NCI-H1694 treated with DMSO at 0.1 percent for 48 hours (cell line): ENCODE data around the gene SUMF1.
"Not testable (repeated sequence)": the region's sequence is repeated elsewhere in the genome, so short reads cannot be mapped to it uniquely, and the experiment has no call there.

ENCODE experiments used
- DNase-seq: peaks from one replicate; lab custom pipeline; 2025; lab: John Stamatoyannopoulos, UW

SUMF1 gene

DNA sequence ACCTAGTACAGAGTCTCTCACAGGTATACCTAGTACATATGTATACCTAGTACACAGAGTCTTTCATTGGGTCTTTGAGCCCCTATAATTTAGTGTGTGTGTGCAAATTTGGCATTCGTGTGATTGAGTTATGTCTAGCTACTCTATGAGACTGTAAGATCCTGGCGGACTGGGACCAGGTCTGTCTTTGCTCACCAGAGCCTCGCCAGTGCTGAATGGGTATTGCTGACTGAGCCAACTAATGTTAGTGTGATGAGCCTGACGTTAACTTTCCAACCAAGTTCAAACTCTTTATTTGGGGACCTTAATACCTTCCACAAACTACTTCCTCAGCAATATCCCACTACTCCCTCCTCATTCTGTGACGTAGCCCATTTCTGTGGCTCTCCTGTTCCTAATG, 128.3 kb downstream of the SUMF1 start:
- no peak for DNase-seq

DNA sequence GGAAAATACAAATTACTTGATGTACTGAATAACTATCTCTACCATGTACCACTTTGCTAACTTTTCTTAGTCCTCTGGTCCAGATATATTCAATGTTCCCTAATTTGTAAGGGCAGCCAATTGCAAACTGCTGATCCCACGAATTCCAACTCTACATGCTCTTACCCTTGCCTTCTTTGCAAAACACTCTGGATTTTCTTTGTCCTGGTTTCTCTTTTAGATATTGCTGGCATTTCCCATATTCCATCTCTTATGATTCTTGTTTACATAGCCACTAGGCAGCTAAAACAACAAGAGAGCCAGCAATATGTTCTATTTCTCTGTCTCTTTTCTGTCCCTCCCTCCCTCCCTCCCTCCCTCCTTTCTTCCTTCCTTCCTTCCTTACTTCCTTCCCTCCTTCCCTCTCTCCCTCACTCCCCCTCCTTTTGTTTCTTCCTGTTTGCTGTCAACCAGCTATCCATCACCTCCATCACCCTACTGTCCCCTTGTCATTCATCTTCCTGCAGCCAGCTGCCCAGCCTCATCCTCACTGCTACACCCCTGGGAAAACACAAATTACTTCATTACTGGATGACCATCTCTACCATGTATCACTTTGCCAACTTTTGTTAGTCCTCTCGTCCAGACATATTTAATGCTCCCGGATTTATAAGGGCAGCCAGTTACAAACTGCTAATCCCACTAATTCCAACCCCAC, 130.1 kb downstream of the SUMF1 start:
- DNase-seq = no peak

DNA sequence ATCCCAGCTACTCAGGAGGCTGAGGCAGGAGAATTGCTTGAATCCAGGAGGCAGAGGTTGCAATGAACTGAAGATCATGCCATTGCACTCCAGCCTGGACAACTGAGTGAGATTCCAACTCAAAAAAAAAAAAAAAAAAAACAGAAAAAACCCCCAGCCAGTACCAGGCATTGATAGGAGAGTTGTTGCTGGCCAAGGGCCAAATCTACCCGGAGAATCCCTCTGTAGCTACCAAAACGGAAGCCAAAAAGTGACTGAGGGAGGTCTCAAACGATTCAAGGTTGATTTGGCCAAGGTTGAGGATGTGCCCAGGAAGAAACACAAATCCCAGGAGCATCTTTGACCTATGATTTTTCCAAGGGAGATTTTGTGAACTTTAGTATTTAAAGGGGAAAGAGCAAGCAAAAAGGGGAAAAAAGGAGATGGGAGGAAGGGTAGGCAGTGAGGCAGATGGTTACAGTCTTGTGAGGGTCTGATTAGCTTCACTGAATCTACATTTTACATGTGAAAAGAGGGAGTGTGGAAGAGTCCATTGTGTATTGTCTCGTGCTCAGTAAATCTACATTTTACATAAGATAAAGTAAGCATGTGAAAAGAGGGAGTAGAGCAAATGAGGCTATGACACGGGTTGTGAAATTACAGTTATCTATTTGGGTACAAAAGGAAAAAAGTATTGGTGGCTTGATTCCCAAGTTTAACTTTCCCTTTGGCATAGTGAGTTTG, 131.1 kb downstream of the SUMF1 start:
- DNase-seq = no peak

DNA sequence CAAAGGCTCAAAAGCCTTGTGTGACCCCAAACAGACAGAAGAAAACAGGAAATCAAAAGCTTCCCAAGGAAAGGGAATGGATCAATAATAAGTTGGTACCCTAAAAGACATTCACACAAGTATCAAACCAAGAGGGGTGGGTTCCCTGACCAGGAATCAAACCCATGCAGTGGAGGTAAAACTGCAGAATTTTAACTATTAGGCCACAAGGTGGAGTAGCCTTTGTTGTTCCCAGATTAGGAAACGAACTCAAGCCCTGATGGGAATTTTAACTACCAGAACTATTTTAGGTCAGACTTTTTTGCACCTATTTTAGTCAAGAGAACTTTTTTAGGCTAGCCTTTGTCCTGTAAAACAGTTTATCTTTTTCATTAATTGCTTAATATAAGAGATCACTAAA, 132.5 kb downstream of the SUMF1 start:
- no peak for DNase-seq

DNA sequence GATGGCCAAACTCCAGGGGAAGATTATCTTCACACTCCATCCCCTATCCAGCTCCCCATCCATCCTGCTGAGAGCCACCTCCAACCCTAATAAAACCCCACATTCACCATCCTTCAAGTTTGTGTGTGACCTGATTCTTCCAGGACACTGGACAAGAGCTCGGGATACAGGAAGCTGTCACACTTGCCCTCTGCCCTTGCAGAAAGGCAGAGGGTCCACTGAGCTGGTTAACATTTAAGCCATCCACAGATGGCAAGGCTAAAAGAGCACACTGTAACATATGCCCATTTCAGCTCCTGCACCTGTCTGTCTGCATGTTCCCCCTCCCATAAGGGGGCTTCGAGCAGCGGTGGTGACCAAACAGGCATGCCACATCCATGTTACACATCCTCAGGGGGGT, 134.1 kb downstream of the SUMF1 start:
- no peak for DNase-seq

DNA sequence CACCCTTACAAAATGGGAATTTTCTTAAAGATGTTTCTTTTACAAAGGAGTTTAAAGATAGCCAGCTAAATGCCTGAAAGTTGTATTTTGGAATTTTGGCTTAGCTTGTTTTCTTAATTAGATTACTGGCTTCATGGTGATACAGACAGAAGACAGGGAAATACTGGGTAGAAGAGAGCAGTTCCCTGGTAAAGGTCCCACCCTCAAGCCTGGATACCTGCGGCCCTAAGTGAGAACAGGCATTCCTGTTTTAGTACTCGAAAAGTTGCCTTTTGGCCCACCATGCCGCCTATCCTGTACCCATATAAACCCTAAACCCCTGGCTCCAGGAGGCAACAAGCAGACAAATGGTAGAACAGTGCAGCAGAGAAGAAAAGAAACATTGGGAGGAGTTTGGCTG, 134.5 kb downstream of the SUMF1 start:
- no peak for DNase-seq

DNA sequence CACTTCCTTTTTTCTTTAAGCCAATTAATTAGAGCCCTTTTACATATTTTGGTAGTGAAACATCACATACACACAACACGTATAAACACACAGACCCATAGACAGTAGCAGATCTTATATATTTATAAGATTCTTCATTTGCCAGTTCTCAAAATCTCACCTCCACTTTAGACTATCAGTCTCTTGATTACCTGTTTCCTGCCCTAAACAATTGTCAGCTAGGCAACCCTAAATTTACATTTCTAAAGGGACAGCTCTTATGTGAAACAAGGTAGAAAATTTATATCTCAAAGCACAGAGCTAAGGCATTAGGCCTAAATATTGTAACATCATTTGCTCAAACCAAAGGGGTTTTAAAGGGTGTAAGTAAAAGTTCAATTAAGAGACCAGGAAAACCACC, 135.0 kb downstream of the SUMF1 start:
- DNase-seq = no peak

DNA sequence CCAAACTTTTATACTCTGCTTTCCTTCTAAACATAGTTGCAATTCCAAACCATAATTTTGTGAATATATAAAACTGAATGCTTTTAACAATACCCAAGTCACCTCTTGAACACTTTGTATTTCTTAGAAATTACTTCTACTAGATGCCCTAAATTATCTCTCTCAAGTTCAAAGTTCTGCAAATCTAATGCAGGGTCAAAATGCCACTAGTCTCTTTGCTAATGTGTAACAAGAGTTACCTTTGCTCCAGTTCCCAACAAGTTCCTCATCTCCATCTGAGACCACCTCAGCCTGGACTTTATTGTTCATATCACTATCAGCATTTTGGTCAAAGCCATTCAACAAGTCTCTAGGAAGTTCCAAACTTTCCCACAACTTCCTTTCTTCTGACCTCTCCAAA, 137.3 kb downstream of the SUMF1 start:
- not testable (repeated sequence) for DNase-seq

DNA sequence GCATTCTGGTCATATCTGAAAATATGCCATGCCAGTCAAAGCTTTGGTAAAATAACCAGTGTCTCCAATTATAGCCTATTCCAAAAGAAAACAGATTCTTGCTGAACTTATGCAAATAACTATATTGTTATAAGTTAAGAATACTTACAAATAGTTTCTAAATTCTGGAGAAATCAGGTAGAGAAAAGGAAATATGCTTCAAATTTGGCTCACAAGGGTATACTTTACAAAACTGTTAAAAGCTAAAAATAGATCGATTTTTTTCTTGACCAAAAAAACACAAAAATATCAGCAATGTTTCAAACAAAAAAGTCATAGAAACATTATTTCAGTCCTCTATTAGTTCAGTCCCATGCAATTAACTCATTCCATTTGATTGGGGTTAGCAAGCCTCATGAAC, 140.2 kb downstream of the SUMF1 start:
- DNase-seq = no peak

DNA sequence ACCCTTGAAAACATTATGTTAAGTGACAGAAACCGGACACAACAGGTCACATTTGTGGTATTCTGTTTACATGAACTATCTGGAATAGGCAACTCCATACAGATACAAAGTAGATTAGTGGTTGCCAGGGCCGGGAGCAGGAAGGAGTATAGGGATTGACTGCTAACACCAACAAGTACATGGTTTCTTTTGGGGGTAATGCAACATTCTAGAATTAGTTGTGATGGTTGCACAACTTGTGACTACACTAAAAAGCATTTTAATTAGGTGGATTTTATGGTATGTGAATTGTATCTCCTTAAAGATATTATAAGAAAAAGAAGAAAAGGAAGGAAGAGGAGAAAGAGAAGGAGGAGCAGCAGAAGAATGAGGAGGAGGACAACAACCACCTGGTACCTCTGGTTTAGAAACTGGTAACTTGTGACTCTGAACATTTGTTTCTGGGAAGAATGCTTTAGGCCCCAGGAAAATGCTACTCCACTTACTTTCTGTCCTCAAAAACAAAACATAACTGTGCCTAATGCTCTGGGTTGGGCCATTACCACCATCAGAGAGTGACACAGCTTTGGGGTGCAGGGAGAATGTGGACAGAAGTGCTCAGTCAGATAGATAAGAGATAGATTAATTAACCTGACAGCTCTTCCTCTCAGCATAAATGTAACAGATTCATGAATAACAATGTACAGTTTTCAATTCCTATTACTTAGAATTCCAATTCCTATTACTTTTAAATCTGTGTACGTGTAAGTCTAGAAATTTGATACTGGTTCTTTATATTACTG, 143.6 kb downstream of the SUMF1 start:
- DNase-seq = no peak

DNA sequence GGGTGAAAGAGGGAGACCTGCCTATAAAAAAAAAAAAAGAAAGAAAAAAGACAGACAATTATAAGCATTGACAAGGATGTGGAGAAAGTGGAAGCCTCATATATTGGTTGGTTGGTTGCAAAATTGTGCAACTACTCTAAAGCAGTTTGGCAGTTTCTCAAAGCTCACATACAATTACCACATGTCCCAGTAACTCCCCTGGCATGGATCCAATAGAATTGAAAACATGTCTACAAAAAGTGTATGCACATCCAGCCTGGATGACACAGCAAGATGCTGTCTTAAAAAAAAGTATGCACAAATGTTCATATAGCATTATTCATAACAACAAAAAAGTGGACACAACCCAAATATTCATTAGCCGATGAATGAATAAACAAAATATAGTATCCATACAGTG, 144.4 kb downstream of the SUMF1 start:
- peak; percentile 2 for DNase-seq

DNA sequence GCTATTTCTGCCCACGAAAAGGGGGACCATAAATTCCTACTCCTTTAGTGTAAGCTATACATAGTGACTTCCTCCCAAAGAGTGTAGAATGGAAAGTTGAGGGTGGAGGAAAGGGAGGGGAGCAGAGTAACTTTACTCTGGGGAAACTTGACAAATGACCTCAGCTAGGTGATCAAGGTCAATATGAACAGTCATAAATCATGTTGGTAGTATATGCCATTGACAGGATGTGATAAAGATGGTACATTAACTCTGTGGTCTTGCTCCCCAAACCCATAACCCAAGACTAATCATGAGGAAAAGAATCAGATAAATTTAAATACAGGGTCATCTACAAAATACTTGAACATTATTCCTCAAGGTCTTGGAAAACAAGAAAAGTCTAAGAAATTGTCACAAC, 145.3 kb downstream of the SUMF1 start:
- DNase-seq = no peak

DNA sequence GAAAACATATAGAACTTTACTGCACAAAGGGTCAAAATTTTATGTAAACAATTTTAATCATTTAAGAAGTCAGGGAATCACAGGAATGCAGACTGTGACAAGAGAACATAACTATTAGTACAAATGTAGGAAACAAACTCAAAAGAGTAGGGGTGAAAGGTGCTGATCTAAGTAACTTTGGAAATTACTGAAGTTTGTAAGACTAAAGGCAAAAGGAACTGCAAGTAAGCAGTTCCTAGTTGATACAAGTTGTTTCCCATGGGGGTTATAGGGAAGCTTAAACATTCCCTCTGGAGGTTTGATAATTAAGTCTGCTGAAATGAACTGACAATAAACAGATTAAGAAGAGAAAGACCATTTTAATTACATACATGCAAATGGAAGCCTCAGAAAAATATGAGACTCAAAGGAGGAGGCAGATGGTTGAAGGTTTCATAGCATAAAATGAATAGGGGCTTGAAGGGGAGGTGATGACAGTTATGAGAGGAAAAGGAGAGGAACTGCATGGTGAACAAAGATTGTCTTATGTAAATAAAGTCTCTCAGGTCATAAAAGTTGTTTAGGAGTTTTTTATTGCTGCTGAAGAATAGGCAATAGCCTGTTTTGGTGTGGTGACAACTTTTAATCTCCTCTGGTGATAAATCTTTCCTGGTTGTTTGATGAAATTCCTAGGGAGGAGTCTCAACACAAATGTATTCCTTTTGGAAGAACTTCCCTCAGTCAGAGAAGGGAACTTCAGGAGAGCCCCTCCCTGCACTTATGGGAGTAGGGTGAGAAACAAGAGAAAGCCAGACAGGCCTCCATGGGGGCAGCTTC, 146.8 kb downstream of the SUMF1 start:
- DNase-seq = no peak

DNA sequence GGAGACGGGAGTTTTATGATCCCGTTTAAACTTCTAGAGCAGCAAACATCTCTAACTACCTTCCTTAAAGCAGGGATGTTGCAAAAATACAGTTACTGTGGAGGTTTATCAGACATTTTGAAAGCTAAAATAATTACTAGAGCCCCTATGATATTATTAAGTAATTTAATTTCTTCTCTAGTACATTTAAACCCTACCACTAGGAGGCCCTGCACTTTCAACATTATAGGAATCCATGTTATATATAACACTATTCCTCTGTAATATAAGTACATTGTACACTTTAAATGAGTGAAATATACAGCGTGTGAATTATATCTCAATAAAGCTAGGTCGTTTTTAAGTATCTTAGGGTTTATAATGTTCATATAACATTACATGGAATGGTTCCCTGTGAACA, 152.4 kb downstream of the SUMF1 start:
- DNase-seq = no peak

DNA sequence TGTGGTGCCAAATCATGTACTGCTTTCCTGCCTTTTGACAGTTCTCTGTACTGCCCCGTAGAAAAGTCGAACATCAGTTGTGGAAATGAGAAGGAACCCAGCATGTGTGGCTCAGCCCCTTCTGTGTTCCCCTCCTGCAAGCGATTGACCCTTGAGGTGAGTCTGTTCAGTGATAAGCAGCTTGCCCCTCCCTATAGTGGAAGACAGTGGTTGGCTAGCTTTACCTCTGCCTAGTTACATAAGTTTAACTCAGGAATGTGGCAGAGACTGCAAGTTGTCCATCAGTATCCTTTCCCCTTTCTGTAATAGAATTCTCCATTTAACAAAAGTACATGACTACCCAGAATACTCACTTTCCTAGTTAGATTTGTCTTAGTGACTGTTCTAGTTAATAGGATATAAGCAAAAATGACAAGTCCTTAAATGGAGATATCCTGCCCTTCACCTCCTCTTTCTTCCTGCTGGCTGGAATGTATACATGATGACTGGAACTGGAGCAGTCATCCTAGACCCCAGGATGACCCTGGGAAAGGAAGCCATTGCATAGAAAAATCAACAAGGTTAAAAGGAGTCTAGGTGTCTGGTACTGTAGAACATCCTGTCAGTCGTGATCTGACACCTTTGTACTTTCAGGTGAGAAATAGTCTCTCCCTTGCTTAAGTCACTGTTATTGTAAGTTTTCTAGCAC, 153.3 kb downstream of the SUMF1 start:
- no peak for DNase-seq

DNA sequence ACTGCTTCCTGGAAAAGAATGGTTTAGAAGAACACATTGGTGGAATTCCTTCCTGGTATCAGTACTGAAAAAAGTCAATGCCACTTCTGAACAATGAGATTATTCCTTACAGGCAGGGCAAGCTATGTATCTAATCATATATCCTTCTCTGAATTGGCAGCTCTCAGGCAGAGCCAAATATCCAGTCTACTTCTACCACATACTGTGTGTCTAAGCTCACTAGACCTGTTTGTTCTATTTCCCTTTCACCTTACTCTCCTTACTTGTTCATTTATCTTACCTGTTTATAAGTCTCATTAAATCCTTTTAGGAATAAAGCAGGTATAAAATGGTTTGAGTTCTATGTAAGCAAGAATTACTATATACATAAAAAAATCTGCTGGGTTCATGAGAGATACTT, 155.6 kb downstream of the SUMF1 start:
- DNase-seq = no peak
